HG02623 (cell line): Measurements from ENCODE around the gene SEPSECS.

Experiments used
- ATAC-seq: cut with Tn5 transposase; IDR thresholded peaks from one replicate; pipeline ENCODE4 v1.9.1; 2021; ENCODE audit warnings: moderate library complexity; ENCODE audit not compliant: unreplicated experiment

The SEPSECS gene

DNA sequence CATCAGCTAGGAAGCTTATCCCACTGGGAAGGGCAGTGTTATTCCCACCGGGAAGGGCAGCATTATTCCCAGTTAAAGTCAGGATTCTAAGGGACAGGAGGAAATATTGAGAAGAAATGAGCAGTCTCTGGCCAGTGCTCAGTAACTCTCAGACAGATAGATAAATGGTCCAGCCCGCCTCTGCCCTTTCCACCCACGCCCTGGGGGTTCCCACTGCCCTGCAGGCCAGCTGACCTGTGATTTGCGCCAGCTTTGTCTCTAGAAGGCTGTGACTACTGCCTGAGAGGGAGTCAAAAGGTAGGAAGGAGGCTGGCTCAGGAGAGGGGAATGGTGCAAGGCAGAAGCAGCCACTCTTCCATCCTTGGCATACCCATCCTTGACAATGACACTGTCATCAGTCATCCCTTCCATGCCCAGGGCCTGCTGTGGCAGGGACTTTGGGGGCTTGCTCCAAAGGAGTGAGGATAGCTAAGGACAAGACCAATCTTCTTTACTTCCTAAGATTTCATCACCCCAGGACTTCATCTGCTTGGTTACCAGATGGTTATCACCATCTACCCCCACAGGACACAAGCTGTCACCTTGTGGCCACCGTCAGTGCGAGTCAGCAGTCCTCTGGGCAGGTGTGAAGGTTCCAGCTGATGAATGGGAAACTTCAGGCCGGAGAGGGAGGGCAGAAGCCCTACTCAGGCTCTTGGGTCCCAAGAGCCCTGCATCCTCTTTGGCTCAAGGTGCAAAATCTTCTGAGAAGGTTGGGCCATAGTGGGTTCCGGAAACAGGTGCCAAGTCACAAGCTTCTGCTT is 49.5 kb downstream of the SEPSECS start:
- no peak for ATAC-seq

DNA sequence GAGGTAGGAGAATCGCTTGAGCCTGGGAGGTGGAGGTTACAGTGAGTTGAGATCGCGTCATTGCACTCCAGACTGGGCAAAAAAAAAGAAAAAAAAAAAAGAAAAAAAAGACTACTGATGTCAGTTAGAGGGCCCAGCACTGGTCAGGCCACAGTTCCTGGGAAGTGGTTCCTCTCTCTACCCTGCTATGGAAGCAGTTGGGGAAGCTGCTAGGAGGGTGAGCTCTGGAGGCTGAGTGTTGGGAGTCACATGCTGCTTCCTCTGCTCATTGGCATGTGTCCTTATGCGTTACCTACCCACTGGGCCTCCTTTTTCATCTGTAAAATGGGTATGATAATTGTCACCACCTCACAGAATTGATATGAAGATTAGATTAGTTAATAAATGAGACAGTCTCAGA is 50.7 kb downstream of the SEPSECS start:
- ATAC-seq = no peak

DNA sequence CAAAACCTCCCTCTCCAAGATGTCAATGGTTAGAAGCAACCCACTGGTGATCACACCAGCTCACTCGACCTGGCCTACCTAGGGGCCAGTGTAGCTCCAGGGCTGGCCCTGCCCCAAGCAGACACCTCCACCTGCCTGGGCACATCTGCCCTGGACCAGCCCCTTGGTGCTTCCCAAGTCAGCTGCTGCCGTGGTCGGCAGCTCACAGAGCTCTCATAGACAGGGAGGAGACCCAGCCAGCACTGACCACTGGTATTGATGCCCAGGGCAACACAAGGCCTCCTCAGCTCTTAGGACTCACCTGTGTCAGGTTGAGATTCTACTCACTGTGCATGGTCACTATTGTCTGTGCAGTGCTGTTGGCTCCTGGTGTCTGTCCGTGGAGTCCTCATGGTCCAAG is 51.7 kb downstream of the SEPSECS start:
- no peak for ATAC-seq

DNA sequence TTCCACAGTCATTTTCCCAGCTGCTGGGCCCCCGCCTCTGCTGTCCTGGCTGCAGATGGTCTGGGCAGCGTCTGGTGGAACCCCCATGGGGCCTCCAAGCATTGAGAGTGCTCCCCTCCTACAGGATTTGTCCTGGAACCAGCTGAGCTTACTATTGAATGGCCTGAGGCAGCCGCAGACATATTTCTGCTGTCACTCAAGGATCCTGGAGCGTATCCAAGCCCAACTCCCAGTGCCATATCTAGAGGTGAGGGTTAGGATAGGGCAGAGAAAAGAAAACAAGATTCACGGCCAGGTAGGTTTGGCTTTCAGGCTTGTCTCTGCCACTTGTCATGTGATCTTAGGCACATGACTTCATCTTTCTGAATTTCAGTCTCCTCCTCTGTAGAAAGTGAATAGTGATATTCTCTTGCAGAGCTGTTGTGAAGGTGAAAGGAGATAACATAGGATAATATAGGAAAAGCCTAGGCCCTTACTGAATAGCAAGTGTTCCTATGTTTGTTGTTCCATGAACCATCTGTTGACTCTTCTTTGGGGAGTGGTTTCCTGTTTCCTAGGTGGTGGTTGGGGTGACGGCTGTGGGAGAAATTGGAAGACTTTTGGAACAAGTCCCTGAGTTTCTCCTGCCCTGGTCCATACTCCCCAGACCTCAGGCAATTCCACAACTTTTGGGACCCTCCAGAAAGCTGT is 52.3 kb downstream of the SEPSECS start:
- ATAC-seq = no peak

DNA sequence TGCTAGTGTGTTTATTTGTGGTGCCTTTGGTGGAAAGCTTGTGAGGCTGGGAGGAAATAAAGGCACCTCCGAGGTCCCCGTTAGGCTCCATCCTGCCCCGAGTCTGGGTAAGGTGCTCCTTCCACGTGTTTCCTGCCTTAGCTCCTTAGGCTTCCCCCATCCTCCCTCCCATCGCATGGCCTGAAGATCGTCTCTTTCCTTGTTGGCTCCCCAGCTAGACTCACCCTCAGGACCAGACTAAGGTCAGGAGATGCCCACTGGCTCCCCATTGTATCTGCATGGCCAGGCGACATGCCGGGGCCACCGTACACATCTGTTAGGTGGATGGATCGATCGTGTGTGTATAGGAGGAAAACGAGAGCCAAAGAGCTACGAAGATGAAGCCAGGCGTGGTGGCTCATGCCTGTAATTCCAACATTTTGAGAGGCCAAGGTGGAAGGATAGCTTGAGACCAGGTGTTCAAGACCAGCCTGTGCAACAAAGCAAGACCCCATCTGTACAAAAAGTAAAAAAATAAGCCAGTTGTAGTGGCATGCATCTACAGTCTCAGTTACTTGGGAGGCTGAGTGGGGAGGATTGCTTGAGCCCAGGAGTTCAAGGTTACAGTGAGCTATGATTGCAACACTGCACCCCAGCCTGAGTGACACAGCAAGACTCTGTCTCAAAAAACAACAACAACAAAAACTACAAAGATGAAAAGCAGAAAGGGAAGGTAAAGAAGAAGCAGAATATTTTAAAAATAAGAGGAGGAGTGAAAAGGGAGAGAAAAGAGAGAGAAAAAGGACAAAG is 53.7 kb downstream of the SEPSECS start:
- ATAC-seq = no peak

DNA sequence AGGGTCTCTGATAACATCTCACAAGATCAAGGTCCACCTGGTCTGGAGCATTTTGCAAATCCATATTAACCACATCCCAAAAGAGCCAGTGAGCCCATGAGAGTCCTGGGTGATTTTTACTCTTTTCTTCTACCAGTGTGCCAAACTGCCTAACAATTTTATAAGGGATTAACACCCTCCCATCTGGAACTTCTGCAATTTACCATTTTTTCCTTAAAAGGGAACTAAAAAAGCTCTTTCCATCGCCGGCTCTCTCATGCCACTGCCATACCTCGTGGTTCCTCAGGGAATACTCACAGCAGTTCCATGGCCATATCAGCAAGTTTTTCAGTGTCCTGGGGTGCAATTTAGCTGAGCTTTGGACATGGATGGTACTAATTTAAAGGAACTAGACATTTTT is 55.7 kb downstream of the SEPSECS start:
- ATAC-seq = no peak

DNA sequence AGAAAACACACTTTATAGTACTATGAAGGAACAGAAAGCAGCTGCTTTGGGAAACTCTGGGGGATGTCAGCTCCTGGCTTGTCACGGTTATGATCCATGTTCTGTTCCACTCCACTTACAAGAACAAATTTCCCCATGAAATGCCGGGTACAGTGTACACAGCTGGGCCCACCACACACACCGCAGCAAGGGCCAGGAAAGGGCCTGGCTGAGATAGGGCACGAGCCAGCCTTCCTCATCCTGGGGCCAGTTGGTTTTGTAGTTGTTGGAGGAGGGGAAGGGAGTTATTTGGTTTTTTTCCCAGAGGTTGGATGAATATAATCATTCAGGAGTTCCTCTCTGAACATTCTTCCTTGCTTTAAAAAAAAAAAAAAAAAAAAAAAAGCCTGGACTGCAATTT is 56.8 kb downstream of the SEPSECS start:
- no peak for ATAC-seq

DNA sequence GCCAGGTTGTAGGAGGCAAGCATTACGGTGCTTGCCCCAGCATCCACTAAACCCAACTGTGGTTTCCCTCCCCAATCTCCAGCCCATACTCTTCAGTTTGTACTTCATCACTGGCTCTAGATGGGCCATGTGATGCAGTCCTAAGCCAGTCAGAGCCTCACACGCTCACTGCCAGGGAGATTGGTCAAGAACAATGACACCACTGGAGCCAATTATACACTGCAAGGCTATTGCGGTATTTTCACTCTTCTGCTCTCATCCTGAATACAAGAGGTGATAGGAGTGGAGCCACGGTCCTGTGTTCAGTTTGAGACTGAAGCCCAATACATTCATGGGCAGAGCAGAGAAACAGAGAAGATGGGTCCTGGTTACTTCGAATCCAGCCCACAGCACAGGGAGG is 58.4 kb downstream of the SEPSECS start:
- ATAC-seq = no peak

DNA sequence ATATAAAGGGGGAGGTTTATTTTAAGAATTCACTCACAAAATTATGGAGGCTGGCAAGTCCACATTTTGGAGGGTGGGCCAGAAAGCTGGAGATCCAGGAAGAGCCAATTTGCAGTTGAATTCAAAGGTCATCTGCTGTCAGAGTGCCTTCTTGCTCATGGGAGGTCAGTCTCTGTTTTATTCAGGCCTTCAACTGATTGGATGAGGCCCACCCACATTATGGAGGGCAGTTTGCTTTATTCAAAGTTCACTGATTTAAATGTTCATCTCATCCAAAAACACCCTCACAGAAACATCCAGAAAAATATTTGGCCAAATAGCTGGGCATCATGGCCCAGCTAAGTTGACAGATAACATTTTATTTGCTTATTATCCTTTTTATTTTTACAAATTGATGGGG is 59.5 kb downstream of the SEPSECS start:
- ATAC-seq = no peak

DNA sequence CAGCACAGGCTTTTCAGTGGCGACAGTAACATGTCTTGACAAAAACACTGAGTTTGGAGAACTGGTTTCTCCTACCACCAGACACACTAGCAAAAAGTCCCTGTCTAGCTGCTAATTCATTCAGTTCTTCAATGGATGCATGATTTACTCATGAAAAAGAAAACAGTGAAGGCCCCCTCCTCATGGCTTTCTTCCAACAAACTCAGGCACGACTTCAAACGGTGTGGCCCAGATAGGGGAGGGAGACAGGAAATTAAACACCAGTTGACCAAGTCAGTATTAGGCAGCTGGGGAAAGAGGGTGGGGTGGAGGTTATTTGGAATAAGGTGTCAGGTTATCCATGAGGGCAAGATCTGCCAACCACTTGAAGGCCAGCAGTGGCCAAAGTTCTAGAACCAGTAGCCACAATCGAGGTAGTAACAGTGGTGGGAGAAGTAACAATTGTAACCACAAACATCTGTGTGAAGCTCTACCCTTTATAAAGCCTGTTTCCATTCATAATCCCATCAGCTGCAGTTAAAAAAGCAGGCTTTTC is 60.2 kb downstream of the SEPSECS start:
- no peak for ATAC-seq

DNA sequence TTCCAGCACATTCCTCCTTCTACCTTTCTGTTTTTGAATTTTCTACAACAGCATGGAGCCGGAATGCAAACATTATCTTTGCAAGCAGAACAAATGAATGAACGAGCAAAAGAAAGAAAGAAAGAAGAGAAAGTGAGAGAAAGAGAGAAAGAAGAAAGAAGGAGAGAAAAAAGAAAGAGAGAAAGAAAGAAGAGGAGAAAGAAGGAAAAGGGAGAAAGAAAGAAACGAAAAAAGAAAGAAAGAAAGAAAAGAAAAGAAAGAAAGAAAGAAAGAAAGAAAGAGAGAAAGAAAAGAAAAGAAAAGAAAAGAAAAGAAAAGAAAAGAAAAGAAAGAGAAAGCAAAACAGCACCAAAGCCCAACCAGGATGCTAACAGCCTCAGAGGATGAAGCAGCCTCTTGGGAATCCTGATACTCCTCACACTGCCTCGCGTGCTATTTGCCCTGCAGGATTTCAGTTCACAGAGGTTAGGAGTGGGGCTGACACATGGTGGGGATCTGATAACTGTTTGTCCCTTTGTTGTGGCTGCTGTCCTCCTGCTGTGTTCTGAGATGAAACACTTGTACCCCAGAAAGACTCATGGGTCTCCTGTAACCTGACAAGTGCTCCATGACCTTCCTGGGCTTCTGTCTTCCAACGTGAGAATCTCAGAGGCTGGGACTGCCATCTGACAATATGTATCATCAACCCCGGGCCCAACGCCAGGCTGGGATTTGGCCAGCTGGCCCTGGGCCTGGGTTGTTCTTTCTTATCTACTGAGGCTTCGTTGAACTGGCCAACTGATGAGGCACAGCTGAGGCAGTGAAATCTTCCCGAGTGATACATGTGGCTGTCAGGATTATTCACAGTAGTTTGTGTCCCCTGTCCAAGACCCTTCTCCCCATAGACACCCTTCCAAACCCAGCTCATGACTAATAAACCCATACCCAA is 61.0 kb downstream of the SEPSECS start:
- ATAC-seq = no peak

DNA sequence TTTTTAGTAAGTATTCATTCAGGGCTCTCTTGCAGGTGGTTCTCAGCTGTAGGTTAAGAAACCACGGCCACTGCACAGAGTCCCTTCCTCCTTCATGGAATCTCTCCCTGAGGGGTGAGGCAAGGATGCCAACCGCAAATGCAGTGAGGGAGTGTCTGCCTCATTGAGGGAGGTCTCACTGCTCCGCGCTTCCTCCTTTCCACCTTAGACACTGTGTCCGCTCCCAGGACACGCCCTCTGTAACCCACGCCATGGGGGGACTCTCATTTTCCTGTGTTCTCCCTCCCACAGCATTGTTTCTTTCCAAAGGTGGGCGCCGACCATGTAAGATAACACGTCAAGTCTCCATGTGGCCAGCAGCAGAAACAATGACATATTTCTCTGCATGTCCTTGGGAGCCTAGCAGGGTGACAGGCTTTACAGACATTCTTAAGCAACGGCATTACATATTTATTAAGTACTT is 63.2 kb downstream of the SEPSECS start:
- ATAC-seq = no peak

DNA sequence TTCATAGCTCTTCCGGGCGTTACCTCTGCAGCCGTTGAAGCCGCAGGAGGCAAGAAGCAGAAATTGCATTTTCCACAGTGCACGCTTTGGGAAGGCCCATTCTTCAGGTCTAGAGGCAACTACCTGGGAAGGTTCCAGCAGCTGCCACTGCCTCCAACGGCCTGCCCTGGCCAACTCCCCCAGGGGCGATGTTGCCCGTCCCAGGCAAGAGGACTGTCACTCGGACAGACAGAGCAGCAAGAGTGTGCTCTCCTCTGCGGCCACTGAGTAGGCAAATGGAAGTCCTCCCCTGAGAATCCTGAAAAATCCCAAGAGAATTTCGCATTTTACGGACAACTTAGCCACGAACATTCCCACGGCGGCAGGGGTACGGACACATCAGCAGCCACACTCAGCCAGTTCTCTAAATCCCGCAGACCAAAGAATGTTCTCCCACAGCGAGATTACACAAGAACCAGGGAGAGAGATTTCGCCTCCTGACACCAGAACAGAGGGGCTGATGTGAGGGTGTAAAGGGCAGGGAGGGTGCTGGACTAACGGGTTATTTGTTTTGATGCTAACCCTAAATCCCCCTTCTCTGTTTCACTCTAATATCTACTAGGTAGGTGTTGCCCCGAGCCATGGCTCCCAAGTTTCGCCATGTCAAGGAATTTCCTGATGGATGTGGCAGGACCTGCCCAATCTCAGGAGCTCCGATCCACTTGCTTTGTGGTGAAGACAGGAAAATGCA is 63.8 kb downstream of the SEPSECS start:
- no peak for ATAC-seq

DNA sequence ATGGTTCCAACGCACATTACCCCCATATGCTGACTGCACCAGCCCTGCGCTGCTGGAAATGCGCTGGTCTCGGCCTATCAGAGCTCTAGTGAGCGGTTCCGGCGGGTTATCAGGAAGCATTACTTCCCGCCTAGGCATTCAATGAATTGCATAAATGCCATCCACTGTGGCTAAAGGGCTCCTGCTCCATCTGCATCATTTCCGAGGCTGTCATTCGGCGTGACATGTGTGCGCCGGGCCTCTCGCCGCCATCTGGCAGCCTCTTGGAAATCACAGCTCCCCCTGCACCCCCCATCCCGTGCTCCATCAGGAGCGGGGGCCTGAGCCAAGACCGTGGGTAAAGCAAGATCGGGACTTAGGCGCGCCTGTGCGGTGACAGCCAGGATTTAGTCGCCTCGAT is 64.4 kb downstream of the SEPSECS start:
- no peak for ATAC-seq

DNA sequence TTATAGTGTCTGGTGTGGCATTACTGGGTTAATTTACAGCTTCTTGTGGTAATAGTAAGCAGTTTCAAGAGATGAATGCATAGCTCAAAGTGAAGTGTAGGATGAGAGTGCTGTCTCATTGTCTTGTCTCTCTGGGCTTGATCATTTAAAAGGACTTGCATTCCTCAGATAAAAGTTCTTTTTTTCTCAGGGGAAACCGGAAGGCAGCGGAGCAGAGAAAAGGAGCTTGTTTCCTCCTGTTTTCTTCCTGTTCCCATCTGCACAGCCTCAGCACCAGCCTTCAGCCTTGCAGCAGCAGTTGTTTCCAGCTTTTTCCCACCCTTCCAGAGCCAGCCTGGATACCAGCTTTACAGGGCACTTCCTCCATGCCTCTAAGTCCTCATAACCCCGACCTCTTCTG is 68.1 kb downstream of the SEPSECS start:
- ATAC-seq = no peak

DNA sequence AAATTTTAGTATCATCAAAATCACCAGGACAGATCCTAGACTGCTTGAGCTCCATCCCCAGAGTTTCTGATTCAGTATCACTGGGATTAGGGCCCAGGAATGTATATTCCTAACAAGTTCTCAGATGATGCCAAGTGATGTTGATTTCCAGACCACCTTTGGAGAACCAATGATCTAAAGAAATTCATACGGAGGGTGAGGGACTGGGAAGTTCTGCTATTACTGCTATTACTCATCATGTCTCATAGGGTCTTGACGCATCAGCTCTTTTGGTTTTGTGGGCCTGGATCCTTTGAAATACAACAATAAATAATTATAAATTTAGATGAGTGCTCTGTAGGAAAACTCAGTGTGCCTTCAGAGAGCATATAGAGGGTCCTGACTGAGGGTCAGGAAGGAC is 69.7 kb downstream of the SEPSECS start:
- ATAC-seq = no peak

DNA sequence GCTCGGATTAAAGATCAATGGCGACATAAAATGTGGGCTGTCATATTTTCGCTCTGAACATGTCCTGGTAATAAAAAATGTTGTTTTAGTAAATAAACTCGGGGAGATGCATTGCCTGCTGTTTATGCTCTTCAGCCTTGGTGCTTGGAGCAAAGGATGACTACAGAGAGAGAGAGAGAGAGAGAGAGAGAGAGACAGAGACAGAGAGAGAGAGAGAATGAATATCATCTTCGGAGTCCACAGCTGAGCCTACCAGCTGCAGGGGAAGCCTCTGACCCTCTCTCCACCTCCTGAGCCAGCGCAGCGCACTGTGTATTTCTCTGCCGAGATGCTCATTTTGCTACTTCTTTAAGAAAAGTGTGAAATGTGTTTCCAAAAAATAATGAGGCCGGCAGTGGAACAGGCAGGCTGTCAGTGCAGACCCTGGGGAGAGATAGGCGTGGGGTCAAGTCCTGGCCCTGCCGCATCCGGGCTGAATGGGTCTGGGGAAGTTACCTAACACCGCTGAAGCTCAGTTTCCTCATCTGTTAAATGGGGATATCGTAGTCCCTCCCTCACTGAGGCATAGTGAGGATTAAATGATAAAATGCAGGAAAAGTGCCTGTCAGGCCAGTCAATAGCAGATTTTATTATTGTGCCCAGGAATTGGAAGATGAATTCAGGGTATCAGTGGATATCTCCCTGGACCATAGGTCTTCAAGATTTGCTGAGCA is 71.0 kb downstream of the SEPSECS start:
- ATAC-seq = no peak

DNA sequence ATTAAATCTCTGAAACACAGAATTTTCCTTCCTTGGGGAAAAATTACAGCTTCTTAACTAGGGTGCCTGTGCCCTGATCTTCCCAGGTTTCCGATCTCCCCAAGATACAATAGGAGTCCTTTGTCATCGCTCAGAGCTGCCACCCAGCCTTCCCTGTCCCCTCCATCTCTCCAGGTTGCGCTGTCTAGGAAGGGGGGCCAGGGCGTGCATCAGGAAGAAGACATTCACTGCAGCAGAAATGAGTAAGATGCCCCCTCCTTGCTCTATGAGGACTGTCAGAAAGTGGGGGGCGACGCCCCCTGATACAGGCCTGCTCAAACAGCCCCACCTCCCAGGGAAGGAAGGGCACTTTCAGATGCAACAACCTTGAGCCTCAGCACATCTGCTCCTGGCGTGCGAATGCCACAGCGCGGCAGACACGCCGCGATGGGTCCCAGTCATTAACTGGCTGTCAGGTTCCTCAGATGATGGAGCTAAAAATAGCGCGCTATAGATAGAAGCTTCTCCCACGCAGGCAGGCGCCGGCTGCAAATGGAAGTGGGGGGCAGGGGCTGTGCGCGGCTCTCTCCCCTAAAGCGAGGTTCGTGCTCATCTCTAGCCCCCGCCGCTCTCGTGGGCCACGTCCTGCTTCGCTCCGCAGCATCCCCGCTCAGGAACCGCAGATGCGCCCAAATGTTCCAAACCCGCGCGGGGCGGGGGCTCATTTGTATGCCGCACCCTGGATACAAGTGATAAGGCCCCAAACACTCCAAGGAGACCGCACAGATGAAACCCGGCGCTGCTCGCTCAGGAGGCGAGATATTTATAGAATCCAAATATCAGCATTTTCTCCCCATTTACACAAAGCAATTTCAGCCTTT is 71.9 kb downstream of the SEPSECS start:
- peak; percentile 68 for ATAC-seq
